NCI-H2029 (cell line): ENCODE results near the gene SDK1.

Experiments used
- DNase-seq: peaks from one replicate; lab custom pipeline; 2025; lab: John Stamatoyannopoulos, UW

Gene SDK1

GRCh38 chr7:3805151-3805550 lies 504.1 kb downstream of the SDK1 start:
- DNase-seq: no peak

GRCh38 chr7:3806516-3806915 lies 505.5 kb downstream of the SDK1 start:
- no peak for DNase-seq

DNA sequence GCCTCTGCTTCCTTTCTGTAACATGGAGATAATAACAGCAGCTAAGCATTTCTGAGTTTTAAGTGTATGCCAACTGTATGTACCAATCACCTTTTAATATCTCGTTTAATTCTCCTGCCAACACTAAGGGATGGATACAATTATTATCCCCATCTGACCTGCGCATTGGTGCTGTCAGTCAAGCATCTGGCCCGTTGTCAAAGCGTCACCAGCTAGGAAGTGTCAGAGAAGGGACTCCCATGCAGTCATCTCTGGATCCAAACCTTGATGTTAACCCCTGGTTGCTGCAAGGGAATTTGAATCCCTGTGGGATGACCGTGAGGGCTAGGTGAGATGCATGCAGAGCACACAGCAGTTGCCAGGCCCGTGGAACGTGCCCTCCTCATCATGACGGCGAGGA lies 506.8 kb downstream of the SDK1 start:
- no peak for DNase-seq

DNA sequence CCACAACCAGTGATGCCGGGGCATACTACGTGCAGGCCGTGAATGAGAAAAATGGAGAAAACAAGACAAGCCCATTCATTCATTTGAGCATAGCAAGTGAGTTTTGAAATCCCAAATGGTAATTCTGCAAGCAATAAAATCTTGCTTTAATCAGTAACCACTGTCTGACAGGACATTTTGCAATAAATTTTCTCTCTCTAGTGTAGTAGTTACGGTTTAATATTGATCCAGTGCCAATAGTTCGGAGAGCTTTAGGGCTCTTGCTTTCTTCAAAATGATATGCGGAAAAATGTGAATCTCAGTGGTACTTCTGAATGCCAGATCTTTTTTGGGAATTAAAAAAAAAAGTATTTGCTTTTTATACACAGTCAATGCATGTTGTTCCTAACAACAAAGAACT lies 520.4 kb downstream of the SDK1 start:
- no peak for DNase-seq

- no peak for DNase-seq
These were observed 524.4 kb downstream of the SDK1 start for GRCh38 chr7:3825491-3825890.

DNA sequence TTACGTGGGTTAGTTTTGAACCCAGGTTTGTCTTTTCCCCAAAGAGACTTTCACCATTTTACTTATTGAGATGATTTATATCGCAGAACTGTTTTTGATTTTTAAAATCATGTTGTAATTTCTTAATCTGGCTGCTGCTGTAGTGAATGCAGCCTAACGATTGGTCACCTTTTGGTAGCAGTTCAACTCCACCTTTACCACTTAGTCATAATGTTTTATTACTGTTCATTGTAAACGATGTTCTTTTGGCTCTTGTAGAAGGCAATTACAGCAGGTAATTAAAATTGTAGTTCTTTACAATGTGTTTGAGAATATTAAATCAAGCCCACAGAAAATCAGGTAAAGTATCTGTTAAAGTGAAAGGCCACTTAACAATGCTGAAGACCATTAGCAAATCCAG lies 531.1 kb downstream of the SDK1 start:
- no peak for DNase-seq

- no peak for DNase-seq
These were observed 534.1 kb downstream of the SDK1 start for GRCh38 chr7:3835109-3835508.

DNA sequence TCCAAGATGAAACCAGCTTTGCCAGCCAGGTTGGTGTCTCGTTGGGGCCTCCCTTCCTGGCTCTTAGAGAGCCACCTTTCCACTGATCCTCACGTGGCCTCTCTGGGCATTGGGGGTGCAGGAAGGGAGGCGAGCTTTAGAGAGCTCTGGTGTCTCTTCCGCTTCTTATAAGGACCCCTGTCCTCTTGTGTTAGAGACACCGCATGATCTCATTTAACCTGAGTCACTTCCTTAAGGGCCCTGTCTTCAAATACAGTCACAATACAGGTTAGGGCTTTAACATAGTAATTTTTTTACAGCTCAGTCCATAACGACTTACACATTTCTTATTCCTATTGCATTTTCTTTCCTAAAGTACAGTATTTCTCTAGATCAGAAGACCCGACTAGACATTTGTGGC lies 535.8 kb downstream of the SDK1 start:
- no peak for DNase-seq

DNA sequence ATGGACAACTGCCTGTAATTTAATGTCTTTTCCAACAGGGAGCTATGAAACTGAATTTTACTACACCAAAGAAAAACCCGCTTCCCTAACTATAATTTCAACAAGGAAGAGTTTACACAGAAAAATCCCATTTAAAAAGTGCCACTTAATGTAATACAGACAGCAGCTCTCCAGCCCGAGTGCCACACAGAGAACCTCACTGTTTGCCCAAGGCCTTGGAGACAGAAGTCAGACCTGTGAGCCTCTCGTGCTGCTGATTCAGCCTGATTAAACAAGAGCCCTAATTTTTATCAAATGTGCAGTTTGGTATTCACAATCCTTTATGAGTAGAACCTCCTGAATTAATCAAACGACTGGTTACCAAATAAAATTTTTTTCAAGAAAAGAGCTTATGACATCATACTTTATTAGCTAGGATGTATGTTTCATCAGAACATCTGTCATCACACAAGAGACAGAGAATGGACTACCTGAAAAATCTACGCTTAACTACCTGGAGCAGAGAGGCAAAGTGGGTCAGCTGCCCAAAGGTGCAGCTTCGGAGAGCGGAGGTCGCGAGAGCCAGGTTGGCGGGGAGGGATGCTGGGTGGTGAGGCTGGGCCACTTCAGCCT lies 543.6 kb downstream of the SDK1 start:
- no peak for DNase-seq

- DNase-seq: no peak
These were observed 545.7 kb downstream of the SDK1 start for GRCh38 chr7:3846738-3847137.

DNA sequence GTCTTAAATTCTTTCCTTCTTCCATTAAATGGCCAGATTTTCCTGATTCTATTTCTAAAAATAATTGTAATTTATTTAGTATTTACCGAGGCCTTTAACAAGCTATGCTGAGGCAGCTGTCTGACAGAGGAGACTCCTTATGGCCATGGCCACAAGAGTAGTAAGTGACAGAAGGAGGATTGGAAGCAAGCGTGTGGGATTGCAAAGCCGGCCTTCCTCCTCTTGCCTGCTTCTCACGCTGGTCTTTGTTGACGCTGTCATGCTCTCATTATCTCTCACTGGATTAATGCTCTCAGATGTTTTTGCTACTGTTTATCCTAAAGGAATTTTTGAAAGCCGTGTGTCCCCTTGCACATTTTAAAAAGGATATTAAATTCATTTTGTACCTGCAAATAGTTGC lies 546.3 kb downstream of the SDK1 start:
- no peak for DNase-seq

DNA sequence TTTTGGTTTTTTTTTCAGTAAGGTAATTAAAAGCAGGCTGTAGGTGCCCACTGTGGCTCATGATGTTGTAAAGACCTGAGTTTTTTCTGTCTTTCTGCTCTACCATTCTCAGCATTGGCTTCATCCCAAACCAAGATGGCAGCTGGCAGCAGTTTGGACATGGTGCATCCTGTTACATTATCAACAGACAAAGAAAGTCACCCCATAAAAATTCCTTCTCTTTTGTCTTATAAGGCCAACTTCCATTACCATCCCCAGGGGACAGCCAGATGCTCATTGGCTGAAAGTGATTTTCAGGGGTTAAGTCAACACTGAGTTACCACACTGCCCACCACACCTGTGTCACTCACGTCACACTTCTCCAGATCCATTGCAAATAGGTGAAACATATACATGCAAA lies 558.4 kb downstream of the SDK1 start:
- no peak for DNase-seq

DNA sequence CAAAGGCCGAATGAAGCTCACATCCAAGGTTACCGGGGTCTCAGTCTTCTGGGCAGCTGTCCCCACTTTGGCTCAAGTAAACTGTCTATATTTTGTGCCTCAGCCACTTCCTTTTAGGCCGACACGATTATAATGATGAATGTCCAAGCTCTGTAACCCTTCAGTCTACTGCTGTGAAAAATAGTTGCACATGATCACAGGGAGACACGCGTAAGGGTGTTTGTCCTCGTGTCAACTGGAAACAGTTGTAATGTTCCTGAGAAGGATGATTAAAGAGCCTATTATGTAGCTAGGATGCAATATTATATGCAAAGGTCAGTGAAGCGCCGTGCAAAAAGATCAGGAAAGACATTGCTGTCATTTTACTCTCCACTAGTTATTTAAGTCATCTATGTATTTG lies 559.9 kb downstream of the SDK1 start:
- no peak for DNase-seq

GRCh38 chr7:3861386-3861785 lies 560.3 kb downstream of the SDK1 start:
- no peak for DNase-seq

DNA sequence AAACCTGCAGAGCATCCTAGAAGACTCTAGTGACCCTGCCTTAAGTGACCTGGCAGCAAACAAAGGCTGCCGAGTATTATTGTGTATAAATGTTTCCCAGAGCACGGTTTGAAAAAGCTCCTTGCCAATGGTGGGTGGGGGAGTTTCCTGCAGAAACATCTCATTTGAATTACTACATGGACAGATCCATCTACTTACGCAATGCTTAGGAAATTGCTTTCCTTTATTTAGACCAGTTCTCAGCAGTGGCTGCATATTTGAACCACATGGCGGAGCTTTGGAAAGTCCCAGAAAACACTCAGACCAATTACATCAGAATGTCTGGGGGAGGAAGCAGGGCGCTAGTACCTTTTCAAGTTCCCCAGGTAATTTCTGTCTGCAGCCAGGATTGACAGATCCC lies 560.9 kb downstream of the SDK1 start:
- DNase-seq: no peak

- no peak for DNase-seq
These were observed 561.7 kb downstream of the SDK1 start for GRCh38 chr7:3862774-3863173.

DNA sequence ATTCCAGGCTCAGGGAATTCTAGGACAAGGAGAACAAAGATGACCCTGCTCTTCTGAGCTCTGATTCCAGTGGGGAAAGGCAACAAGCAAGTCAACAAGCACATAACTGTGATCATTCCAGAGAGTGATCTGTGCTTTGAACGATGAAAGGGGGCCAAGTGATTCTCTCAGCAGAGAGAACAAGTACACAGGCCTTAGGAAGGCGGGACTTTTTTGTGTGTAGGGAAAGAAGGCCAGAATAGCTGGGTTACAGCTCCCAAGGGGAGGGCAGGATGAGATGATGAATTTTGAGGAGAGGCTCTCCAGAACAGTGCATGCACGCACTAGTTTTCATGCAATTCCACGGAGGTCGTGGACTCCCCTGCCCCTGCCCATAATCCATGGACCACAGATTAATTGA lies 565.2 kb downstream of the SDK1 start:
- no peak for DNase-seq

- DNase-seq: no peak
These were observed 566.8 kb downstream of the SDK1 start for GRCh38 chr7:3867863-3868262.

GRCh38 chr7:3879355-3880075 lies 578.5 kb downstream of the SDK1 start:
- peak; percentile 51 for DNase-seq

DNA sequence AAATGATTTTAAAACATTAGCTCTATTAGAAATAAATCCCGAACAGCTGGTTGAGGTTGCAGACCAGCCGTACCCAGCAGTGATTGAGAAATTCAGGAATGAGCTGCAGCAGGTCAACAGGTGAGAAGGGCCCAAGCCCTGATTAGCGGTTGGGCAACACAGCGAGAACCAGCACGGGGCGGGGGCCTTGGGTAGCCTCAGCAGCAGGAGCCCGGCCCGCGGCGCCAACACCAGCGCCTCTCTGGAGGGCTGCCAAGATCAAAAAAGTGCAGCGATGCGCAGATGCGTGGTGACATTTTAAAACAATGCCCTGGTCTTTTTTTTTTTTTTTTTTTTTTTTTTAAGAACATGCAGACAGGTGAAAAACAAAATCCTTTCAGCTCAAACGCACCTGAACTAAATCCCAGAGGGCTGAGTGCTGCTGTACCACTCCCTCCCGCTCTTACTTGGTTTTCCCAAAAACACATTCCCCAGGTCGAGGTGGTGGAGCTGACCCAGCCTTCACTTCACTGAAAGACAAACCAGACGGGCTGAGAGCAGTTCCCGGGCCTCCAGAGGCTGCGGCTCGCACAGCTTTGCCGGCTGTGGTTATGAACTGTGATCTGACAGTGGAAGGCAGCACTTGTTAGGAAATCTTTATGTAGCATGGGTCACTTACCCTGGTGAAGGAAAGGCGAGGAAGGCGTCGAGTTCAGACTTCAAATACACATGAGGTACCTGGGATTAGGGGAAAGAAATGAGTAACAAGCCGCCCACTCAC lies 579.4 kb downstream of the SDK1 start:
- DNase-seq: peak; percentile 26

GRCh38 chr7:3882782-3883181 lies 581.7 kb downstream of the SDK1 start:
- no peak for DNase-seq

GRCh38 chr7:3884543-3884942 lies 583.5 kb downstream of the SDK1 start:
- no peak for DNase-seq

DNA sequence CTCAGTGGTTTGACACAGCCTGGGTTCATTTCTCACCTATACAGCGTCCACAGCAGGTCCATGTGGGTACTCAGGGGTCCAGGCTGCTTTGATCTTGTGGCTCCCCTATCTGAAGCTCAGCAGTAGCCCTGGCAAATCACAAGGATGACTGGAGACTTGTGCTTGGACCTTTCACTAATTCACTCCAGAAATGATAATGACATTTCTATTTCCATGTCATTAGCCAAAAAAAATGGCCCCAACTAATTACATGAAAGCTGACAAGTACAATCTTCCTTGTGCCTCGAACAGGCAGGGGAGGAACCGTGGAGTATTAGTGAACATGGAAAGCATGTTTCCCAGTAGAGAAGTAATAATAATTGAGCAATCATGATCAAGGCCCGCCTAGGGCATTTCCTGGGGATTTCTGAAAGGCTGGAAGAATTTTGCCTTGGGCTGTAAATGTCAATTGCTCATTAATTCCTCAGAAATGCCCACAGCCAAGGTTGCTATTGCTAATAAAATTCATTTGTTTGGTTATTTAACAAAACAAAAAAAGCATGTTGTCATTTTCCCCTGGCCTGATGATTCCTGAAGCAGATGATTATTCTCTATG lies 586.1 kb downstream of the SDK1 start:
- no peak for DNase-seq
